Kidney (tissue), 14 donors: Measurements from ENCODE around the gene MEAF6. TPM values are rescaled to one million over a fixed set of nuclear protein-coding genes. Genes with fewer than 3 reads are reported as not detected.

Experiments used
- DNase-seq, 5 donors: peaks; one replicate each; pipeline ENCODE4 v3.0.0-alpha.2; 2013 to 2020
- FAIRE-seq: peaks from 2 replicates; lab custom pipeline; 2012; peaks lifted over from hg19 to GRCh38; lab: Jason Lieb, UNC
- H3K27ac ChIP-seq, 2 donors: one replicate each; pipeline ENCODE4 v1.7.0; 2013; ENCODE audit warnings: low read depth in 2 of 2, low read length in 2 of 2, inconsistent platforms in 1 of 2
- H3K27me3 ChIP-seq: one replicate; pipeline ENCODE4 v1.7.1; 2013; ENCODE audit warnings: low read length, inconsistent platforms; ENCODE audit not compliant: control insufficient read depth, insufficient read depth
- H3K36me3 ChIP-seq, 3 donors: one replicate each; pipeline versions ENCODE4 v1.7.0 to v1.7.1; 2013; ENCODE audit warnings: low read length in 3 of 3, control low read depth in 1 of 3, inconsistent platforms in 1 of 3; ENCODE audit not compliant: insufficient read depth in 3 of 3, control insufficient read depth in 2 of 3
- H3K4me1 ChIP-seq, 3 donors: one replicate each; pipeline versions ENCODE4 v1.7.0 to v1.7.1; 2013; ENCODE audit warnings: low read length in 3 of 3, inconsistent platforms in 1 of 3, low read depth in 1 of 3; ENCODE audit not compliant: control insufficient read depth in 2 of 3, insufficient read depth in 2 of 3
- H3K4me3 ChIP-seq, 3 donors: one replicate each; pipeline versions ENCODE4 v1.7.0 to v1.8.1; 2013; ENCODE audit warnings: low read length in 3 of 3, control low read depth in 1 of 3, inconsistent platforms in 1 of 3
- H3K9ac ChIP-seq, 3 donors: one replicate each; pipeline versions ENCODE4 v1.7.0 to v1.7.1; 2013; ENCODE audit warnings: low read length in 3 of 3, control low read depth in 1 of 3, inconsistent platforms in 1 of 3
- H3K9me3 ChIP-seq, 3 donors: one replicate each; pipeline versions ENCODE4 v1.7.0 to v1.7.1; 2013; ENCODE audit warnings: low read length in 3 of 3, control low read depth in 1 of 3, inconsistent platforms in 1 of 3; ENCODE audit not compliant: control insufficient read depth in 2 of 3, insufficient read depth in 1 of 3
- intact Hi-C: fragments of 100-400 bp; cut with DNase I; formaldehyde crosslinking; loops from one replicate; pipeline ENCODE4 v1.11.1; 2022
- polyA plus RNA-seq: library from polyadenylated mRNA; stranded (reverse); fragments of 350-450 nt; fragmentation: Illumina TruSeq; extraction: RNeasy Lipid Tissue Mini Kit (QIAGEN cat#74804); gene quantifications from one replicate; pipeline ENCODE4 v1.2.3, GENCODE V29; 2014; ENCODE audit warnings: low read depth, low replicate concordance; ENCODE audit not compliant: insufficient read depth
- total RNA-seq: library from RNA; stranded (reverse); fragmentation: NEBNext Ultra II Directional; extraction: Animal tissue kit (Norgen Biotek cat#: 25700); gene quantifications from one replicate; pipeline ENCODE4 v1.2.1, GENCODE V29; 2021
- TF ChIP-seq, protein P1 (sequence below): IDR thresholded peaks from 3 replicates; pipeline ENCODE4 v1.5.1; 2012; ENCODE audit warnings: mild to moderate bottlenecking, moderate library complexity, borderline replicate concordance; ENCODE audit not compliant: insufficient read depth; ENCODE audit errors: extremely low read depth
- donor health status: control.
- donor health status: control.
- donor health status: control.
- donor health status: control.
- donor health status: control.
- donor health status: DM: yes; HTN: yes; CAD: no.
- donor health status: Normal renal cell carcinoma (clear cell type).

Gene MEAF6
- total and polyA plus RNA-seq, 2 donors from 2014 or later: 45.7 to 65.8 TPM

DNA sequence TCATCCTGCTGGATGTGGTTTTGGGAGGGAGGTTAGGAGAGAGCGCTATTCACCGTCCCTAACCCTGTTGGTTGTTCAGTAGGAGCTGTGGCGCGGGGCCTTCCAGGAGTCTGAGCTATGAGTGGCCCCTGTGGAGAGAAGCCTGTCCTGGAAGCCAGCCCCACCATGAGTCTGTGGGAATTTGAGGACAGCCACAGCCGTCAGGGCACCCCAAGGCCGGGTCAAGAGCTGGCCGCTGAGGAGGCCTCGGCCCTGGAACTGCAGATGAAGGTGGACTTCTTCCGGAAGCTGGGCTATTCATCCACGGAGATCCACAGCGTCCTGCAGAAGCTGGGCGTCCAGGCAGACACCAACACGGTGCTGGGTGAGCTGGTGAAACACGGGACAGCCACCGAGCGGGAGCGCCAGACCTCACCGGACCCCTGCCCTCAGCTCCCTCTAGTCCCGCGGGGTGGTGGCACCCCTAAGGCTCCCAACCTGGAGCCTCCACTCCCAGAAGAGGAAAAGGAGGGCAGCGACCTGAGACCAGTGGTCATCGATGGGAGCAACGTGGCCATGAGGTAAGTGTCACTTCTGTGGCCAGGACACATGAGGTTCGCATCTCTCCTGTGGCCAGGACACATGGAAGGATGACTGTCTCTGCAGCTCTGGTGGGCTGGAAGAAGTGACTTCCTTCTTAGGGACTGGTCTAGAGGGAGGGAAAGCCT, 39.0 kb downstream of the MEAF6 start:
- Histone ChIP-seq H3K36me3 (peaks cover 0 to 22% (median 9%) of the 10 kb centered on the region in 3 donors), H3K27me3 (no peaks in the 10 kb centered on the region), H3K4me1 (peaks cover 0 to 75% (median 49%) of the 10 kb centered on the region in 3 donors), H3K4me3 (peak overlapping the region; percentile 32 to 96 (median 96)), H3K9ac (peak overlapping the region in 2 of 3 donors; percentile 96 to 99), H3K9me3 (no peaks in the 10 kb centered on the region), H3K27ac (peak overlapping the region; percentile 92 to 97)
- no peak for FAIRE-seq
- intact Hi-C loops: no loop called here
- peak in 1 of 5 donors; percentile 75 for DNase-seq
- TF ChIP-seq, protein P1, sequence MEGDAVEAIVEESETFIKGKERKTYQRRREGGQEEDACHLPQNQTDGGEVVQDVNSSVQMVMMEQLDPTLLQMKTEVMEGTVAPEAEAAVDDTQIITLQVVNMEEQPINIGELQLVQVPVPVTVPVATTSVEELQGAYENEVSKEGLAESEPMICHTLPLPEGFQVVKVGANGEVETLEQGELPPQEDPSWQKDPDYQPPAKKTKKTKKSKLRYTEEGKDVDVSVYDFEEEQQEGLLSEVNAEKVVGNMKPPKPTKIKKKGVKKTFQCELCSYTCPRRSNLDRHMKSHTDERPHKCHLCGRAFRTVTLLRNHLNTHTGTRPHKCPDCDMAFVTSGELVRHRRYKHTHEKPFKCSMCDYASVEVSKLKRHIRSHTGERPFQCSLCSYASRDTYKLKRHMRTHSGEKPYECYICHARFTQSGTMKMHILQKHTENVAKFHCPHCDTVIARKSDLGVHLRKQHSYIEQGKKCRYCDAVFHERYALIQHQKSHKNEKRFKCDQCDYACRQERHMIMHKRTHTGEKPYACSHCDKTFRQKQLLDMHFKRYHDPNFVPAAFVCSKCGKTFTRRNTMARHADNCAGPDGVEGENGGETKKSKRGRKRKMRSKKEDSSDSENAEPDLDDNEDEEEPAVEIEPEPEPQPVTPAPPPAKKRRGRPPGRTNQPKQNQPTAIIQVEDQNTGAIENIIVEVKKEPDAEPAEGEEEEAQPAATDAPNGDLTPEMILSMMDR: no peak

DNA sequence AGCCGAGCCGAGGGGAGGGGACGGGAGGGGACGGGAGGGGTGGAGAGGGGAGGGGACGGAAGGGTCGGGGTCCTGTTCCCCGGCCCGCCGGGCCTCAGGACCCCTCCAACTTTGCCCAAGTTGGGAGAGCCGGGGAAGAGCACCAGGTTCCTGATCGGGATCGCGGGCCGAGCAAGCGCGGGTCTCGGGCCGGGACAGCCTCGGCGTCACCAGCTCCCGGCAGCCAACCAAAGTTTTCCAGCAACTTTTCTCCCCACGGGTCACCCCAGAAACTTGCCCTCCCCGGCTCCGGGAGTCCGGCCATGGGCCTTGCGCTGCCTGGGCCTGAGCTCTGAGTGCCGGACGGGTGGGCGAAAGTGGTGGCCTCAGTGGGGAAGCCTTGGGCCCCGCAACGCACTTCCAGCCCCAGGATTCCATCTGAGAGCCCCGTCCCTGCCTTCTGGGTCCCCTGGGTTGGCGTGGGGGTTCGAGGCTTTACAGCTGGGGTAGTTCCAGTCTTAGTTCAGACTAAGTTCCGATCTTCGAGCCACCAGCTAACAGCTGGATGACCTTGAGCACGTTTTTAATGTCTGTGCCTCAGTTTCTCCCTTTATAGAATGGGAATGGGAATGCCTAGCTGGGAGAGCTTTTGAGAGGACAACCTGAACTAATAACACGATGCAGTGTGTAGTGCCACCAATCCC, 39.7 kb downstream of the MEAF6 start:
- intact Hi-C loops: no loop called here
- peak overlapping the region; percentile 92 to 97 for H3K27ac ChIP-seq
- peak overlapping the region in 2 of 3 donors; percentile 96 to 99 for H3K9ac ChIP-seq
- FAIRE-seq (no peak), DNase-seq (peak; percentile 22 to 88 (median 50))
- peak overlapping the region; percentile 32 to 96 (median 96) for H3K4me3 ChIP-seq
- no peaks in the 10 kb centered on the region for H3K27me3 ChIP-seq
- H3K9me3 ChIP-seq: no peaks in the 10 kb centered on the region
- H3K4me1 ChIP-seq: peaks cover 0 to 70% (median 42%) of the 10 kb centered on the region in 3 donors
- H3K36me3 ChIP-seq: peaks cover 0 to 16% (median 8%) of the 10 kb centered on the region in 3 donors
- TF ChIP-seq, protein P1: no peak

- peaks cover 0 to 63% (median 38%) of the 10 kb centered on the region in 3 donors for H3K4me1 ChIP-seq
Measured at GRCh38 chr1:37474046-37474696, 40.4 kb downstream of the MEAF6 start, which contains the start of gene ZC3H12A. Gene ZC3H12A (plus strand): TSS chr1:37474580. CDS start chr1:37475497, 917 bp downstream.

More at GRCh38 chr1:37474046-37474696, 40.4 kb downstream of the MEAF6 start, which contains the start of gene ZC3H12A:
- H3K27me3 ChIP-seq: no peaks in the 10 kb centered on the region
- H3K4me3 ChIP-seq: peak within 1 kb of the TSS; percentile 88 to 97 (median 96)
- TF ChIP-seq, protein P1: no peak
- H3K36me3 ChIP-seq: peaks cover 0 to 16% (median 8%) of the 10 kb centered on the region in 3 donors
- peak within 1 kb of the TSS; percentile 80 to 99 (median 96) for H3K9ac ChIP-seq
- FAIRE-seq (no peak), DNase-seq (peak; percentile 86 to 98 (median 92))
- no peaks in the 10 kb centered on the region for H3K9me3 ChIP-seq
- intact Hi-C loops: no loop called here
- peak within 1 kb of the TSS; percentile 92 to 97 for H3K27ac ChIP-seq
